ENCODE measurements around the gene CDKN3.

Gene CDKN3

GRCh38 chr14:54396493-54397335 lies at the start of gene CDKN3:
CDKN3 (plus strand) TSS chr14:54397007; CDS start chr14:54397069, 62 bp downstream.
- Histone ChIP-seq H3K36me3 (ENCODE audit: control insufficient read depth, insufficient read depth, low read length) (no peaks in the 10 kb centered on the region), H3K4me3 (replicated peaks; ENCODE audit: low read depth, low read length) (peak within 1 kb of the TSS; percentile 94), H3K27me3 (replicated peaks; ENCODE audit: control insufficient read depth, insufficient read depth, low read length) (no peaks in the 10 kb centered on the region)
- peak; percentile 42 for TF ChIP-seq CTCF (IDR thresholded peaks at IDR 0.05; ENCODE audit: insufficient read depth, low read length, poor library complexity, severe bottlenecking)
- peak; percentile 97 for DNase-seq (ENCODE audit: extremely low read depth, insufficient read length)

- DNase-seq (ENCODE audit: extremely low read depth, insufficient read length): no peak
- H3K36me3 ChIP-seq (ENCODE audit: control insufficient read depth, insufficient read depth, low read length): no peaks in the 10 kb centered on the region
- H3K27me3 ChIP-seq (replicated peaks; ENCODE audit: control insufficient read depth, insufficient read depth, low read length): no peaks in the 10 kb centered on the region
- H3K4me3 ChIP-seq (replicated peaks; ENCODE audit: low read depth, low read length): no peak overlapping the region
- no peak for TF ChIP-seq CTCF (IDR thresholded peaks at IDR 0.05; ENCODE audit: insufficient read depth, low read length, poor library complexity, severe bottlenecking)
Observed at GRCh38 chr14:54347044-54347443, 49.8 kb upstream of the CDKN3 start.

GRCh38 chr14:54348001-54348611 lies 48.7 kb upstream of the CDKN3 start:
- H3K36me3 ChIP-seq (ENCODE audit: control insufficient read depth, insufficient read depth, low read length): no peaks in the 10 kb centered on the region
- TF ChIP-seq CTCF (IDR thresholded peaks at IDR 0.05; ENCODE audit: insufficient read depth, low read length, poor library complexity, severe bottlenecking): peak; percentile 49
- DNase-seq (ENCODE audit: extremely low read depth, insufficient read length): no peak
- H3K4me3 ChIP-seq (replicated peaks; ENCODE audit: low read depth, low read length): no peak overlapping the region
- H3K27me3 ChIP-seq (replicated peaks; ENCODE audit: control insufficient read depth, insufficient read depth, low read length): no peaks in the 10 kb centered on the region

GRCh38 chr14:54348923-54349620 lies 47.7 kb upstream of the CDKN3 start:
- H3K4me3 ChIP-seq (replicated peaks; ENCODE audit: low read depth, low read length): no peak overlapping the region
- DNase-seq (ENCODE audit: extremely low read depth, insufficient read length): no peak
- no peaks in the 10 kb centered on the region for H3K27me3 ChIP-seq (replicated peaks; ENCODE audit: control insufficient read depth, insufficient read depth, low read length)
- no peak for TF ChIP-seq CTCF (IDR thresholded peaks at IDR 0.05; ENCODE audit: insufficient read depth, low read length, poor library complexity, severe bottlenecking)
- no peaks in the 10 kb centered on the region for H3K36me3 ChIP-seq (ENCODE audit: control insufficient read depth, insufficient read depth, low read length)

- TF ChIP-seq CTCF (IDR thresholded peaks at IDR 0.05; ENCODE audit: insufficient read depth, low read length, poor library complexity, severe bottlenecking): no peak
- Histone ChIP-seq H3K27me3 (replicated peaks; ENCODE audit: control insufficient read depth, insufficient read depth, low read length) (no peaks in the 10 kb centered on the region), H3K4me3 (replicated peaks; ENCODE audit: low read depth, low read length) (no peak overlapping the region), H3K36me3 (ENCODE audit: control insufficient read depth, insufficient read depth, low read length) (no peaks in the 10 kb centered on the region)
- no peak for DNase-seq (ENCODE audit: extremely low read depth, insufficient read length)
Observed at GRCh38 chr14:54349713-54350112, 47.1 kb upstream of the CDKN3 start.
